HepG2 (cell line): ENCODE data around the gene WDR91. TPM values are rescaled to one million over a fixed set of nuclear protein-coding genes. Genes with fewer than 3 reads are reported as not detected.

Experiments
- ATAC-seq: fragments of 200-7000 bp; cut with Tn5 transposase; 3 replicates; pipeline ENCODE4 v1.9.1; 2020; ENCODE audit warnings: mild to moderate bottlenecking, moderate library complexity
- BruUV-seq: library from RNA; stranded (reverse); fragments of 400-500 nt; replicated peaks from 2 replicates; lab custom pipeline; 2021; lab: Mats Ljungman, UMichigan
- CTCF ChIA-PET: fragments of 300-600 bp; formaldehyde crosslinking; extraction: SDS; loops from one replicate; lab custom pipeline; 2021; ENCODE audit warnings: low total read pairs, inconsistent platforms, low intra/inter-chr PET ratio; lab: Yijun Ruan, JAX
- POLR2A ChIA-PET: fragments of 350-600 bp; sonication (Branson Sonifier 250); formaldehyde crosslinking; loops from one replicate; lab custom pipeline; 2020; ENCODE audit warnings: antibody characterized with exemption, inconsistent platforms; lab: Yijun Ruan, JAX
- DNase-seq: peaks from one replicate; pipeline ENCODE4 v3.0.0-alpha.2; 2015; ENCODE audit warnings: low spot score
- FAIRE-seq: peaks from 3 replicates; lab custom pipeline; 2011; peaks lifted over from hg19 to GRCh38; lab: Jason Lieb, UNC
- H2AFZ ChIP-seq: one replicate; pipeline ENCODE4 v1.6.1; 2011; ENCODE audit warnings: low read length, inconsistent platforms
- H3K27ac ChIP-seq: fragments of 300-600 bp; 3 replicates; pipeline ENCODE4 v1.8.0; 2011; ENCODE audit warnings: mixed run types, mild to moderate bottlenecking, mixed read lengths, low read length, inconsistent platforms; ENCODE audit not compliant: insufficient read depth; ENCODE audit errors: extremely low read length
- H3K27me3 ChIP-seq, 2 experiments: fragments of 200-600 bp in 1 of 2; 2 replicates in 1 of 2; 3 replicates in 1 of 2; pipeline versions ENCODE4 v1.6.0 to v1.8.0; 2011; ENCODE audit warnings: low read length in 2 of 2, mild to moderate bottlenecking in 2 of 2, moderate library complexity in 2 of 2, inconsistent platforms in 1 of 2; ENCODE audit not compliant: insufficient read depth in 2 of 2, control insufficient read depth in 1 of 2
- H3K36me3 ChIP-seq, 2 experiments: fragments of 200-600 bp in 1 of 2; replicated peaks in 1 of 2; 2 replicates in 1 of 2; 3 replicates in 1 of 2; pipeline versions ENCODE4 v1.5.1 to v1.8.0; 2011; ENCODE audit warnings: low read length in 2 of 2, inconsistent platforms in 1 of 2; ENCODE audit not compliant: insufficient read depth in 2 of 2, control insufficient read depth in 1 of 2
- H3K4me1 ChIP-seq: 2 replicates; pipeline ENCODE4 v1.5.1; 2012; ENCODE audit warnings: low read length, inconsistent platforms; ENCODE audit not compliant: insufficient read depth
- H3K4me2 ChIP-seq: 2 replicates; pipeline ENCODE4 v1.6.0; 2011; ENCODE audit warnings: low read depth, low read length, inconsistent platforms
- H3K4me3 ChIP-seq, 3 experiments: fragments of 200-600 bp in 1 of 3; sonication (generic), shearing (Covaris generic) in 1 of 3; replicated peaks in 1 of 3; 2 replicates each; pipeline ENCODE4 v1.5.1; 2011 to 2016; ENCODE audit warnings: low read length in 3 of 3, inconsistent platforms in 2 of 3, low read depth in 2 of 3, mild to moderate bottlenecking in 2 of 3, control low read depth in 1 of 3, mixed read lengths in 1 of 3; ENCODE audit not compliant: insufficient read depth in 1 of 3
- H3K79me2 ChIP-seq: one replicate; pipeline ENCODE4 v1.6.1; 2011; ENCODE audit warnings: low read length, inconsistent platforms; ENCODE audit not compliant: insufficient read depth
- H3K9ac ChIP-seq: 2 replicates; pipeline ENCODE4 v1.6.0; 2011; ENCODE audit warnings: mild to moderate bottlenecking, low read depth, low read length, inconsistent platforms; ENCODE audit not compliant: insufficient read depth
- H3K9me3 ChIP-seq: 2 replicates; pipeline ENCODE4 v1.5.1; 2012; ENCODE audit warnings: mild to moderate bottlenecking, low read length
- H4K20me1 ChIP-seq: 2 replicates; pipeline ENCODE4 v1.6.0; 2011; ENCODE audit warnings: inconsistent platforms, mild to moderate bottlenecking, low read length, moderate library complexity; ENCODE audit not compliant: insufficient read depth
- ARNTL ChIP-seq: sonication (generic); formaldehyde crosslinking; IDR thresholded peaks from 2 replicates; pipeline ENCODE4 v1.4.0; 2020; ENCODE audit warnings: mild to moderate bottlenecking, missing genetic modification reagents
- CEBPG ChIP-seq: IDR thresholded peaks from 2 replicates; pipeline ENCODE4 v1.6.1; 2016
- FOXA1 ChIP-seq, 2 experiments: fragments of 450-650 bp in 1 of 2; sonication (generic) in 1 of 2; formaldehyde crosslinking in 1 of 2; IDR thresholded peaks; 2 replicates each; pipeline versions ENCODE4 v1.4.0 to v1.6.1; 2016 to 2020; ENCODE audit warnings: missing genetic modification reagents in 1 of 2
- HMG20B ChIP-seq: conservative IDR thresholded peaks from 2 replicates; pipeline ENCODE4 v1.6.1; 2016; ENCODE audit warnings: missing genetic modification reagents, missing compliant biosample characterization
- MTF2 ChIP-seq: sonication (generic); formaldehyde crosslinking; IDR thresholded peaks from 2 replicates; pipeline ENCODE4 v1.5.0; 2020; ENCODE audit warnings: missing genetic modification reagents, borderline replicate concordance
- RXRA ChIP-seq: sonication (generic); formaldehyde crosslinking; IDR thresholded peaks from 2 replicates; pipeline ENCODE4 v1.5.1; 2020; ENCODE audit warnings: missing genetic modification reagents
- ZMYM4 ChIP-seq: sonication (generic); formaldehyde crosslinking; IDR thresholded peaks from 2 replicates; pipeline ENCODE4 v1.8.1; 2023; ENCODE audit warnings: mild to moderate bottlenecking, missing genetic modification reagents
- ZNF225 ChIP-seq: sonication (generic); formaldehyde crosslinking; IDR thresholded peaks from 2 replicates; pipeline ENCODE4 v1.4.0; 2020; ENCODE audit warnings: mild to moderate bottlenecking, missing genetic modification reagents
- ZNF326 ChIP-seq: sonication (generic); formaldehyde crosslinking; IDR thresholded peaks from 2 replicates; pipeline ENCODE4 v1.4.0; 2020; ENCODE audit warnings: missing genetic modification reagents, borderline replicate concordance
- ZNF530 ChIP-seq: sonication (generic); formaldehyde crosslinking; IDR thresholded peaks from 2 replicates; pipeline ENCODE4 v1.5.0; 2020; ENCODE audit warnings: low read depth, mild to moderate bottlenecking, missing genetic modification reagents
- ZNF619 ChIP-seq: sonication (generic); formaldehyde crosslinking; IDR thresholded peaks from 2 replicates; pipeline ENCODE4 v1.4.0; 2020; ENCODE audit warnings: mild to moderate bottlenecking, missing genetic modification reagents
- WGBS: methylation state at CpG from one replicate; pipeline ENCODE4 v1.1.6; 2017; ENCODE audit warnings: low lambda C conversion rate; 5-methylcytosine and 5-hydroxymethylcytosine counted together
- in situ Hi-C: cut with HindIII; loops from 2 replicates; pipeline ENCODE4 v1.10.0; 2017; ENCODE audit warnings: low pct_unique_long_range_greater_than_20kb; ENCODE audit not compliant: extremely low pct_ligation_motif_present
- intact Hi-C: fragments of 100-400 bp; cut with micrococcal nuclease; formaldehyde crosslinking; loops from one replicate; pipeline ENCODE4 v1.10.0; 2022; ENCODE audit not compliant: unreplicated experiment
- polyA plus RNA-seq, 8 experiments: library from polyadenylated mRNA; depleted of rRNA in 3 of 8; stranded (reverse) in 7 of 8; unstranded in 1 of 8; fragments of >200 nt; fragmentation: Illumina TruSeq in 4 of 8; extraction: Trizol in 4 of 8; gene quantifications; 2 replicates each; pipeline versions ENCODE4 v1.2.1 to v1.2.3, GENCODE V29; 2011 to 2016; ENCODE audit warnings: low read depth in 4 of 8, missing spikeins in 1 of 8, mixed read lengths in 1 of 8; ENCODE audit not compliant: insufficient read depth in 1 of 8
- total RNA-seq, 5 experiments: library from RNA; depleted of rRNA; stranded (reverse); fragments of >200 nt; fragmentation: Illumina TruSeq; extraction: Trizol; gene quantifications; 2 replicates each; pipeline ENCODE4 v1.2.3, GENCODE V29; 2016; ENCODE audit warnings: low read depth in 1 of 5
- TF ChIP-seq, protein P1 (sequence below): sonication (generic); formaldehyde crosslinking; IDR thresholded peaks from 2 replicates; pipeline ENCODE4 v1.5.0; 2020; ENCODE audit warnings: mild to moderate bottlenecking, missing genetic modification reagents
- TF ChIP-seq, protein P2 (sequence below): IDR thresholded peaks from 2 replicates; pipeline ENCODE4 v1.4.0; 2020; ENCODE audit warnings: mild to moderate bottlenecking, missing genetic modification reagents
- TF ChIP-seq, protein P3 (sequence below): sonication (generic); formaldehyde crosslinking; conservative IDR thresholded peaks from 2 replicates; pipeline ENCODE4 v1.4.0; 2020; ENCODE audit warnings: mild to moderate bottlenecking, missing genetic modification reagents, moderate library complexity

Gene WDR91
- total and polyA plus RNA-seq, 2 of the 13 experiments (the other 11 are each of a cell fraction or from before 2014, with no cell fraction given): 11.6 to 12.1 TPM

- peak overlapping the region; percentile 54 for H3K27ac ChIP-seq
- TF ChIP-seq MTF2 (CRISPR knock-in tag): 0 out of 2 replicates have a peak, but pooled peaks have one; percentile 16
- TF ChIP-seq ARNTL (CRISPR knock-in tag): 0 out of 2 replicates have a peak, but pooled peaks have one; percentile 18
- TF ChIP-seq, protein P1, sequence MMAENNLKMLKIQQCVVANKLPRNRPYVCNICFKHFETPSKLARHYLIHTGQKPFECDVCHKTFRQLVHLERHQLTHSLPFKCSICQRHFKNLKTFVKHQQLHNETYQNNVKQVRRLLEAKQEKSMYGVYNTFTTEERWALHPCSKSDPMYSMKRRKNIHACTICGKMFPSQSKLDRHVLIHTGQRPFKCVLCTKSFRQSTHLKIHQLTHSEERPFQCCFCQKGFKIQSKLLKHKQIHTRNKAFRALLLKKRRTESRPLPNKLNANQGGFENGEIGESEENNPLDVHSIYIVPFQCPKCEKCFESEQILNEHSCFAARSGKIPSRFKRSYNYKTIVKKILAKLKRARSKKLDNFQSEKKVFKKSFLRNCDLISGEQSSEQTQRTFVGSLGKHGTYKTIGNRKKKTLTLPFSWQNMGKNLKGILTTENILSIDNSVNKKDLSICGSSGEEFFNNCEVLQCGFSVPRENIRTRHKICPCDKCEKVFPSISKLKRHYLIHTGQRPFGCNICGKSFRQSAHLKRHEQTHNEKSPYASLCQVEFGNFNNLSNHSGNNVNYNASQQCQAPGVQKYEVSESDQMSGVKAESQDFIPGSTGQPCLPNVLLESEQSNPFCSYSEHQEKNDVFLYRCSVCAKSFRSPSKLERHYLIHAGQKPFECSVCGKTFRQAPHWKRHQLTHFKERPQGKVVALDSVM: peak; percentile 44; the same call in 1 of the 2 replicates
- TF ChIP-seq ZNF530 (CRISPR knock-in tag): no peak
- 0 out of 2 replicates have a peak, but pooled peaks have one; percentile 10 for TF ChIP-seq RXRA
- no peak for TF ChIP-seq HMG20B (CRISPR knock-in tag)
- no peak for TF ChIP-seq FOXA1 (IDR thresholded peaks at IDR 0.05)
- no peak for TF ChIP-seq FOXA1 (CRISPR knock-in tag; IDR thresholded peaks at IDR 0.05)
- TF ChIP-seq, protein P2, sequence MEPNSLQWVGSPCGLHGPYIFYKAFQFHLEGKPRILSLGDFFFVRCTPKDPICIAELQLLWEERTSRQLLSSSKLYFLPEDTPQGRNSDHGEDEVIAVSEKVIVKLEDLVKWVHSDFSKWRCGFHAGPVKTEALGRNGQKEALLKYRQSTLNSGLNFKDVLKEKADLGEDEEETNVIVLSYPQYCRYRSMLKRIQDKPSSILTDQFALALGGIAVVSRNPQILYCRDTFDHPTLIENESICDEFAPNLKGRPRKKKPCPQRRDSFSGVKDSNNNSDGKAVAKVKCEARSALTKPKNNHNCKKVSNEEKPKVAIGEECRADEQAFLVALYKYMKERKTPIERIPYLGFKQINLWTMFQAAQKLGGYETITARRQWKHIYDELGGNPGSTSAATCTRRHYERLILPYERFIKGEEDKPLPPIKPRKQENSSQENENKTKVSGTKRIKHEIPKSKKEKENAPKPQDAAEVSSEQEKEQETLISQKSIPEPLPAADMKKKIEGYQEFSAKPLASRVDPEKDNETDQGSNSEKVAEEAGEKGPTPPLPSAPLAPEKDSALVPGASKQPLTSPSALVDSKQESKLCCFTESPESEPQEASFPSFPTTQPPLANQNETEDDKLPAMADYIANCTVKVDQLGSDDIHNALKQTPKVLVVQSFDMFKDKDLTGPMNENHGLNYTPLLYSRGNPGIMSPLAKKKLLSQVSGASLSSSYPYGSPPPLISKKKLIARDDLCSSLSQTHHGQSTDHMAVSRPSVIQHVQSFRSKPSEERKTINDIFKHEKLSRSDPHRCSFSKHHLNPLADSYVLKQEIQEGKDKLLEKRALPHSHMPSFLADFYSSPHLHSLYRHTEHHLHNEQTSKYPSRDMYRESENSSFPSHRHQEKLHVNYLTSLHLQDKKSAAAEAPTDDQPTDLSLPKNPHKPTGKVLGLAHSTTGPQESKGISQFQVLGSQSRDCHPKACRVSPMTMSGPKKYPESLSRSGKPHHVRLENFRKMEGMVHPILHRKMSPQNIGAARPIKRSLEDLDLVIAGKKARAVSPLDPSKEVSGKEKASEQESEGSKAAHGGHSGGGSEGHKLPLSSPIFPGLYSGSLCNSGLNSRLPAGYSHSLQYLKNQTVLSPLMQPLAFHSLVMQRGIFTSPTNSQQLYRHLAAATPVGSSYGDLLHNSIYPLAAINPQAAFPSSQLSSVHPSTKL (CRISPR knock-in tag): 0 out of 2 replicates have a peak, but pooled peaks have one; percentile 2
- 0 out of 2 replicates have a peak, but pooled peaks have one; percentile 13 for TF ChIP-seq ZMYM4 (CRISPR knock-in tag)
- TF ChIP-seq ZNF619 (CRISPR knock-in tag): no peak
- TF ChIP-seq ZNF225 (CRISPR knock-in tag): no peak
- TF ChIP-seq, protein P3, sequence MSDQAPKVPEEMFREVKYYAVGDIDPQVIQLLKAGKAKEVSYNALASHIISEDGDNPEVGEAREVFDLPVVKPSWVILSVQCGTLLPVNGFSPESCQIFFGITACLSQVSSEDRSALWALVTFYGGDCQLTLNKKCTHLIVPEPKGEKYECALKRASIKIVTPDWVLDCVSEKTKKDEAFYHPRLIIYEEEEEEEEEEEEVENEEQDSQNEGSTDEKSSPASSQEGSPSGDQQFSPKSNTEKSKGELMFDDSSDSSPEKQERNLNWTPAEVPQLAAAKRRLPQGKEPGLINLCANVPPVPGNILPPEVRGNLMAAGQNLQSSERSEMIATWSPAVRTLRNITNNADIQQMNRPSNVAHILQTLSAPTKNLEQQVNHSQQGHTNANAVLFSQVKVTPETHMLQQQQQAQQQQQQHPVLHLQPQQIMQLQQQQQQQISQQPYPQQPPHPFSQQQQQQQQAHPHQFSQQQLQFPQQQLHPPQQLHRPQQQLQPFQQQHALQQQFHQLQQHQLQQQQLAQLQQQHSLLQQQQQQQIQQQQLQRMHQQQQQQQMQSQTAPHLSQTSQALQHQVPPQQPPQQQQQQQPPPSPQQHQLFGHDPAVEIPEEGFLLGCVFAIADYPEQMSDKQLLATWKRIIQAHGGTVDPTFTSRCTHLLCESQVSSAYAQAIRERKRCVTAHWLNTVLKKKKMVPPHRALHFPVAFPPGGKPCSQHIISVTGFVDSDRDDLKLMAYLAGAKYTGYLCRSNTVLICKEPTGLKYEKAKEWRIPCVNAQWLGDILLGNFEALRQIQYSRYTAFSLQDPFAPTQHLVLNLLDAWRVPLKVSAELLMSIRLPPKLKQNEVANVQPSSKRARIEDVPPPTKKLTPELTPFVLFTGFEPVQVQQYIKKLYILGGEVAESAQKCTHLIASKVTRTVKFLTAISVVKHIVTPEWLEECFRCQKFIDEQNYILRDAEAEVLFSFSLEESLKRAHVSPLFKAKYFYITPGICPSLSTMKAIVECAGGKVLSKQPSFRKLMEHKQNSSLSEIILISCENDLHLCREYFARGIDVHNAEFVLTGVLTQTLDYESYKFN (CRISPR knock-in tag): 0 out of 2 replicates have a peak, but pooled peaks have one; percentile 15
- no peak for TF ChIP-seq CEBPG (CRISPR knock-in tag)
- no peak for TF ChIP-seq ZNF326
Measured at GRCh38 chr7:135210888-135211178, 493 bp downstream of the WDR91 start.

More at GRCh38 chr7:135210888-135211178, 493 bp downstream of the WDR91 start:
- DNase-seq (no peak), FAIRE-seq (peak; percentile 30), ATAC-seq (peak; percentile 6; the same call in 2 of the 3 replicates)
- Histone ChIP-seq H3K9me3 (no peaks in the 10 kb centered on the region), H3K27me3 (no peaks in the 10 kb centered on the region; a peak in 1 of 5 replicates), H3K4me1 (peaks cover 66% of the 10 kb centered on the region), H3K4me3 (peak overlapping the region; percentile 82 to 98 (median 96)), H3K9ac (peak overlapping the region; percentile 83), H3K79me2 (peaks cover 9% of the 10 kb centered on the region), H2AFZ (no peak overlapping the region), H4K20me1 (no peaks in the 10 kb centered on the region), H3K36me3 (no peaks in the 10 kb centered on the region), H3K4me2 (peak overlapping the region; percentile 86)
- WGBS: 2% methylated on average over 13 of the region's 13 CpGs
- ChIA-PET POLR2A (interaction anchor here (1.0 to 2.1 kb wide), 6 partner anchors 29 to 47 kb away, joined by 3 to 12 read pairs (median 3); partner anchors contain the start of gene CYREN), CTCF (no interaction called here)
- in situ Hi-C loops (loop anchor here (5.0 kb wide), 1 partner anchor 34 kb away; no protein-coding TSS in a partner anchor), intact Hi-C loops (loop anchor here (2.0 to 5.0 kb wide), 2 partner anchors 38 to 41 kb away; no protein-coding TSS in a partner anchor)
- BruUV-seq: no TSS peak
